Lung (tissue), 12 donors: ENCODE data around the gene LOXL1. TPM values are rescaled to one million over a fixed set of nuclear protein-coding genes. Genes with fewer than 3 reads are reported as not detected.

Experiments
- ATAC-seq: fragments of 200-7000 bp; cut with Tn5 transposase; one replicate; pipeline ENCODE4 v1.9.1; 2020; ENCODE audit warnings: moderate number of reproducible peaks; ENCODE audit not compliant: insufficient read depth, low FRiP score
- DNase-seq, 3 donors: peaks; one replicate each; pipeline ENCODE4 v3.0.0-alpha.2; 2013 to 2017
- H3K27ac ChIP-seq, 2 donors: one replicate each; pipeline ENCODE4 v1.5.1; 2013; ENCODE audit warnings: mild to moderate bottlenecking in 2 of 2, moderate library complexity in 2 of 2, control low read depth in 1 of 2, inconsistent platforms in 1 of 2, low read depth in 1 of 2, low read length in 1 of 2
- H3K27me3 ChIP-seq, 3 donors: one replicate each; pipeline ENCODE4 v1.5.1; 2013; ENCODE audit warnings: low read length in 2 of 3; ENCODE audit not compliant: control insufficient read depth in 3 of 3, insufficient read depth in 3 of 3
- H3K36me3 ChIP-seq, 4 donors: one replicate each; pipeline ENCODE4 v1.5.1; 2013; ENCODE audit warnings: low read length in 4 of 4, mild to moderate bottlenecking in 1 of 4, moderate library complexity in 1 of 4; ENCODE audit not compliant: control insufficient read depth in 4 of 4, insufficient read depth in 4 of 4
- H3K4me1 ChIP-seq, 5 donors: one replicate each; pipeline ENCODE4 v1.5.1; 2013; ENCODE audit warnings: low read length in 5 of 5, mild to moderate bottlenecking in 2 of 5, moderate library complexity in 1 of 5; ENCODE audit not compliant: control insufficient read depth in 5 of 5, insufficient read depth in 5 of 5
- H3K4me3 ChIP-seq: one replicate; pipeline ENCODE4 v1.5.1; 2013; ENCODE audit warnings: mild to moderate bottlenecking, control low read depth, moderate library complexity
- H3K9ac ChIP-seq, 2 donors: one replicate each; pipeline ENCODE4 v1.5.1; 2013; ENCODE audit warnings: low read length in 2 of 2, control low read depth in 1 of 2; ENCODE audit not compliant: insufficient read depth in 1 of 2
- H3K9me3 ChIP-seq, 4 donors: one replicate each; pipeline ENCODE4 v1.5.1; 2013; ENCODE audit warnings: low read length in 3 of 4, mild to moderate bottlenecking in 1 of 4, moderate library complexity in 1 of 4; ENCODE audit not compliant: control insufficient read depth in 4 of 4, insufficient read depth in 3 of 4
- WGBS, 2 donors: extraction: QIAGEN DNeasy Blood & Tissue Kit; methylation state at CpG; one replicate each; pipeline ENCODE4 v1.1.7; 2013; 5-methylcytosine and 5-hydroxymethylcytosine counted together
- polyA plus RNA-seq, 2 donors: library from polyadenylated mRNA; stranded (reverse); fragments of 200-250 nt; gene quantifications; one replicate each; pipeline ENCODE4 v1.2.1, GENCODE V29; 2013
- total RNA-seq, 2 donors: library from RNA; depleted of rRNA in 1 of 2; stranded (reverse); fragments of >200 nt in 1 of 2; gene quantifications; one replicate each; pipeline ENCODE4 v1.2.1, GENCODE V29; 2014 to 2021
- TF ChIP-seq, protein P1 (sequence below): IDR thresholded peaks from 2 replicates; pipeline ENCODE4 v1.5.1; 2012; ENCODE audit warnings: mild to moderate bottlenecking; ENCODE audit errors: control extremely low read depth, extremely low read depth
- donor health status: control.
- donor health status: control.
- donor health status: Bipolar disorder and iron deficiency.
- donor health status: healthy.
- donor health status: DM: yes; HTN: yes; CAD: no.

LOXL1 gene
- total and polyA plus RNA-seq, 4 donors: 9.4 to 25.3 (median 14.3) TPM

DNA sequence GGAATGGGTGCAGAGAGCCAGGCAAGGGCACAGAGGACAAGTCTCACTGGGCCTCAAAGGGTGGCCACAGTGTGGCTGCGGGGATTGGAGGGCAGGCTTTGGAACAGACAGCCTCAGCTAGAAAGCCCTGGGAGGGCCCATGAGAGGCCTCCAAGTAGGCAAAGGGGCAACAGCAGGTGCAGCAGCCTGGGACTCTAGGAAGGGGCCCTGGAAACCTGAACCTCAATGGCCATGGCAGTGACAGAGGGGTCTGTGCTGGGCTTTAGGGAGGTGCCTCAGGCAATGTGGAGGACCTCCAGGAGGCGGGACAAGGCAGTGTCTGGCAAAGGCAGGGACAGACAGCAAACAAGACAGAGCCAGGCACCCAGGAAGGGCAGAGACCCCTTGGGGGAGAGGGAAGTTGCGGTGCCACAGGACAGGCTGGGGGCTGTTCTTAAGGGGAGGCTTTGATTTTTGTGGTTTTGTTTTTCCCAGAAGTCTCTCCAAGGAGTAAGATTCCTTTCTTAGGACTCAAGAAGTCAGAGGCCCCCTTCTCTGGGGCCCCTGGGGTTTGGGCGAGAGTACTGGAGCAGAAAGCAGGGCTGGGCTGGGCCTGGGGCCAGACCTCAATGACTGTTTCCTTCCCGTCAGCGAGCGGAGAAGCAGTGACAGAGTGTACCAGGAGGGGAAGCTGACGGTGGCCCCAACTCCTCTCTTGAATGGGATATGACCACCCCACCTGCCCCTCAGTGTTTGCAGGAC is 56.1 kb downstream of the LOXL1 start:
- no peak overlapping the region for H3K4me3 ChIP-seq
- peaks cover 20 to 38% (median 28%) of the 10 kb centered on the region in 5 donors for H3K4me1 ChIP-seq
- no peaks in the 10 kb centered on the region for H3K9me3 ChIP-seq
- H3K9ac ChIP-seq: peak overlapping the region in 1 of 2 donors; percentile 70
- H3K27ac ChIP-seq: peak overlapping the region; percentile 82 to 95
- no peaks in the 10 kb centered on the region for H3K36me3 ChIP-seq
- ATAC-seq (peak; percentile 84), DNase-seq (peak; percentile 90 to 95 (median 94))
- WGBS, 2 donors: 4 to 12% methylated on average over 8 of the region's 8 CpGs
- TF ChIP-seq, protein P1, sequence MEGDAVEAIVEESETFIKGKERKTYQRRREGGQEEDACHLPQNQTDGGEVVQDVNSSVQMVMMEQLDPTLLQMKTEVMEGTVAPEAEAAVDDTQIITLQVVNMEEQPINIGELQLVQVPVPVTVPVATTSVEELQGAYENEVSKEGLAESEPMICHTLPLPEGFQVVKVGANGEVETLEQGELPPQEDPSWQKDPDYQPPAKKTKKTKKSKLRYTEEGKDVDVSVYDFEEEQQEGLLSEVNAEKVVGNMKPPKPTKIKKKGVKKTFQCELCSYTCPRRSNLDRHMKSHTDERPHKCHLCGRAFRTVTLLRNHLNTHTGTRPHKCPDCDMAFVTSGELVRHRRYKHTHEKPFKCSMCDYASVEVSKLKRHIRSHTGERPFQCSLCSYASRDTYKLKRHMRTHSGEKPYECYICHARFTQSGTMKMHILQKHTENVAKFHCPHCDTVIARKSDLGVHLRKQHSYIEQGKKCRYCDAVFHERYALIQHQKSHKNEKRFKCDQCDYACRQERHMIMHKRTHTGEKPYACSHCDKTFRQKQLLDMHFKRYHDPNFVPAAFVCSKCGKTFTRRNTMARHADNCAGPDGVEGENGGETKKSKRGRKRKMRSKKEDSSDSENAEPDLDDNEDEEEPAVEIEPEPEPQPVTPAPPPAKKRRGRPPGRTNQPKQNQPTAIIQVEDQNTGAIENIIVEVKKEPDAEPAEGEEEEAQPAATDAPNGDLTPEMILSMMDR: no peak
- H3K27me3 ChIP-seq: no peaks in the 10 kb centered on the region

DNA sequence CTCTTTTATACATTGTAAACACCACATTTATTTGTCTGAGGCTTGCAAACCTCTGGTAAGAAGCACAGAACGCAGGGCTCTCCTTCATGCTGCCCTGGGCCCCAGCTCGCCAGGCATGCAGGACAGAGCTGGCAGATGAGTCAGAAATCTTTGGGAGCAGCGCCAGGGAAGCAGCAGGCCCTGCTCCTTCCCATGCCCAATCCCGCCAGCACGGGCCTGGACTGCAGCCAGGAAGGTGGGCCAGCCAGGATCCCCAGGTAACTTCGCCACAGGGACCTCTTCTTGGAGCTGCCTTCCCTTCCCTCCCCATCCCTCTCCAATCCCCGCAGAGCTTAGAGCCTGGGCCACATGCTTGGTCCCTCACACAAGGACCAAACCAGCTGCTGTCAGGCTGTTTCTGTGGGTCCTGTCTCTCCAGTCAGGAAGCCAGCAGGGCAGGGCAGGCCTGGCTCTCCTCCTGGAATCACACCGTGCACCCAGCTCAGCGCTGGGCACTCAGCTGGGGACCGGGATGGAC is 57.0 kb downstream of the LOXL1 start:
- peaks cover 20 to 41% (median 28%) of the 10 kb centered on the region in 5 donors for H3K4me1 ChIP-seq
- H3K9me3 ChIP-seq: no peaks in the 10 kb centered on the region
- H3K9ac ChIP-seq: no peak overlapping the region
- no peaks in the 10 kb centered on the region for H3K27me3 ChIP-seq
- TF ChIP-seq, protein P1: no peak
- H3K27ac ChIP-seq: peak overlapping the region; percentile 82 to 95
- WGBS, 2 donors: 30 to 52% methylated on average over 9 to 10 of the region's 10 CpGs
- H3K4me3 ChIP-seq: no peak overlapping the region
- DNase-seq (peak; percentile 39 to 70 (median 39)), ATAC-seq (no peak)
- H3K36me3 ChIP-seq: peaks cover 0 to 1% (median 0%) of the 10 kb centered on the region in 4 donors

DNA sequence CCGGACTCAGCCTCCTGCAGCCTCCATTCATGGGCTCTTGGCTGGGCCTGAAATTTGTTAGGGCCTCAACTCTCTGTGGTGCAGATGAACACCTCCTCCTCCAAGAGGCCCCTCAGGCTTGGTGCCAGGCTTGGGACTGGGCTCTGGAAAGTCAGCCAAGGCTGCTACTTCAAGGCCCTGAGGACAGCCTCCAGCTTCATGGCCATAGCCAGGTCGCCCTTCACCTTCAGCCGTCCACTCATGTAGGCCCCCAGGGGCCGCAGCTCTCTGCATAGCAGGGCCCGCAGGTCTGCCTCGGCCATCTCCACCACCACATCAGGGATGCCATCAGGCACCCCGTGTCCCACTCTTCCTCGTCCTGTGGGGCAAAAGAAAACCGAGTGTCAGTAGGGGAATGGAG is 57.5 kb downstream of the LOXL1 start:
- TF ChIP-seq, protein P1: no peak
- no peak for DNase-seq
- Histone ChIP-seq H3K9ac (no peak overlapping the region), H3K9me3 (no peaks in the 10 kb centered on the region), H3K27me3 (no peaks in the 10 kb centered on the region), H3K27ac (peak overlapping the region; percentile 82 to 95), H3K4me1 (peaks cover 20 to 46% (median 28%) of the 10 kb centered on the region in 5 donors), H3K4me3 (no peak overlapping the region), H3K36me3 (peaks cover 0 to 4% (median 0%) of the 10 kb centered on the region in 4 donors)
- ATAC-seq: no peak
- 89 to 94% methylated on average over 9 of the region's 9 CpGs for whole genome bisulfite sequencing, 2 donors
